T-cell (primary cell): ENCODE results near the gene COL23A1. TPM values are rescaled to one million over a fixed set of nuclear protein-coding genes. Genes with fewer than 3 reads are reported as not detected.

ENCODE experiments used
- ATAC-seq, 4 experiments: fragments of 200-7000 bp in 3 of 4; fragments of 150-1000 bp in 1 of 4; cut with Tn5 transposase; replicated peaks in 1 of 4; 1 replicate in 3 of 4; 2 replicates in 1 of 4; pipeline ENCODE4 v1.10.0; 2021; ENCODE audit warnings: moderate library complexity in 3 of 4, mild to moderate bottlenecking in 2 of 4, moderate number of reproducible peaks in 1 of 4
- CTCF ChIA-PET, 2 donors: fragments of 300-600 bp; sonication (Branson Sonifier 250); formaldehyde crosslinking; loops; one replicate each; lab custom pipeline; 2022; ENCODE audit warnings: antibody characterized with exemption in 2 of 2; lab: Charles Lee
- POLR2A ChIA-PET, 2 donors: fragments of 300-600 bp; sonication (Branson Sonifier 250); formaldehyde crosslinking; loops; one replicate each; lab custom pipeline; 2022; ENCODE audit warnings: antibody characterized with exemption in 2 of 2; lab: Charles Lee
- DNase-seq, 35 experiments: peaks; one replicate each; pipeline versions ENCODE4 v3.0.0 to v3.0.0-alpha.2; 2013 to 2023
- H3K27ac ChIP-seq: one replicate; pipeline ENCODE4 v1.5.1; 2013; ENCODE audit warnings: low read length
- H3K27me3 ChIP-seq, 2 experiments: replicated peaks in 1 of 2; 1 replicate in 1 of 2; 2 replicates in 1 of 2; pipeline versions ENCODE4 v1.6.1 to v1.7.0; 2013; ENCODE audit warnings: low read length in 1 of 2, mixed read lengths in 1 of 2; ENCODE audit not compliant: control insufficient read depth in 2 of 2, insufficient read depth in 2 of 2; ENCODE audit errors: extremely low read depth in 1 of 2
- H3K36me3 ChIP-seq, 2 donors: 1 replicate in 1 of 2; 2 replicates in 1 of 2; pipeline versions ENCODE4 v1.6.1 to v1.7.0; 2013; ENCODE audit warnings: low read length in 1 of 2; ENCODE audit not compliant: control insufficient read depth in 2 of 2, insufficient read depth in 1 of 2; ENCODE audit errors: extremely low read depth in 1 of 2
- H3K4me1 ChIP-seq, 2 experiments: 1 replicate in 1 of 2; 2 replicates in 1 of 2; pipeline versions ENCODE4 v1.6.1 to v1.7.0; 2013; ENCODE audit warnings: low read length in 2 of 2, mixed read lengths in 1 of 2; ENCODE audit not compliant: insufficient read depth in 2 of 2, control insufficient read depth in 1 of 2; ENCODE audit errors: extremely low read depth in 1 of 2
- H3K4me3 ChIP-seq, 2 donors: 1 replicate in 1 of 2; 2 replicates in 1 of 2; pipeline versions ENCODE4 v1.5.1 to v1.7.0; 2013; ENCODE audit warnings: mild to moderate bottlenecking in 2 of 2, low read length in 1 of 2, moderate library complexity in 1 of 2; ENCODE audit not compliant: control insufficient read depth in 1 of 2; ENCODE audit errors: extremely low read depth in 1 of 2
- H3K9me3 ChIP-seq: 2 replicates; pipeline ENCODE4 v1.7.0; 2013
- H3K27ac Mint-ChIP-seq, 2 donors: one replicate each; pipeline ENCODE4 v1.8.0; 2020 to 2021; ENCODE audit warnings: mild to moderate bottlenecking in 2 of 2, mixed read lengths in 2 of 2
- H3K27me3 Mint-ChIP-seq, 2 donors: one replicate each; pipeline ENCODE4 v1.8.0; 2021 to 2022; ENCODE audit warnings: mixed read lengths in 2 of 2
- H3K36me3 Mint-ChIP-seq: one replicate; pipeline ENCODE4 v1.8.0; 2021; ENCODE audit warnings: mixed read lengths
- H3K4me1 Mint-ChIP-seq, 3 donors: one replicate each; pipeline ENCODE4 v1.8.0; 2020 to 2022; ENCODE audit warnings: mixed read lengths in 3 of 3, mild to moderate bottlenecking in 1 of 3
- H3K4me3 Mint-ChIP-seq, 3 donors: one replicate each; pipeline ENCODE4 v1.8.0; 2020 to 2022; ENCODE audit warnings: mild to moderate bottlenecking in 3 of 3, mixed read lengths in 3 of 3, moderate library complexity in 3 of 3
- H3K9me3 Mint-ChIP-seq, 3 donors: one replicate each; pipeline ENCODE4 v1.8.0; 2020 to 2022; ENCODE audit warnings: mixed read lengths in 3 of 3
- WGBS: methylation state at CpG from one replicate; pipeline ENCODE4 v1.1.5; 2013; ENCODE audit warnings: missing lambda C conversion rate; ENCODE audit not compliant: insufficient coverage; 5-methylcytosine and 5-hydroxymethylcytosine counted together
- total RNA-seq, 35 experiments: library from RNA in 6 of 35; stranded (reverse) in 6 of 35; fragments of 120-200 nt in 1 of 35; gene quantifications; one replicate each; pipeline versions ENCODE4 v1.2.1 to v1.2.4 and lab custom pipeline; 2013 to 2026

Gene COL23A1
- total RNA-seq, 5 donors from 2014 or later (not counting 1 experiment from before 2014, with no cell fraction given) = 0.07 to 0.13 TPM; not detected in 3

GRCh38 chr5:178196986-178197385, 393.2 kb downstream of the COL23A1 start:
- Mint-ChIP-seq H3K4me1 (peaks cover 14 to 18% (median 16%) of the 10 kb centered on the region in 3 donors), H3K4me3 (no peak overlapping the region), H3K27ac (no peak overlapping the region), H3K36me3 (no peaks in the 10 kb centered on the region), H3K27me3 (peaks cover 6 to 19% of the 10 kb centered on the region in 2 donors), H3K9me3 (no peaks in the 10 kb centered on the region)
- no peak for ATAC-seq
- POLR2A ChIA-PET = no interaction called here
- CTCF ChIA-PET = no interaction called here
- peaks cover 0 to 15% of the 10 kb centered on the region in 2 experiments for H3K27me3 ChIP-seq
- H3K4me3 ChIP-seq = no peak overlapping the region
- H3K36me3 ChIP-seq = no peaks in the 10 kb centered on the region
- 92% methylated on average over 7 of the region's 8 CpGs for WGBS
- H3K4me1 ChIP-seq = peaks cover 6 to 20% of the 10 kb centered on the region in 2 experiments
- no peak overlapping the region for H3K27ac ChIP-seq
- no peaks in the 10 kb centered on the region for H3K9me3 ChIP-seq
- no peak for DNase-seq

GRCh38 chr5:178196281-178196812, 393.8 kb downstream of the COL23A1 start:
- Mint-ChIP-seq H3K36me3 (no peaks in the 10 kb centered on the region), H3K27ac (no peak overlapping the region), H3K4me1 (peaks cover 14 to 18% (median 16%) of the 10 kb centered on the region in 3 donors), H3K27me3 (peaks cover 6 to 21% of the 10 kb centered on the region in 2 donors), H3K4me3 (no peak overlapping the region), H3K9me3 (no peaks in the 10 kb centered on the region)
- Histone ChIP-seq H3K27ac (no peak overlapping the region), H3K27me3 (peaks cover 0 to 15% of the 10 kb centered on the region in 2 experiments), H3K4me3 (no peak overlapping the region), H3K36me3 (no peaks in the 10 kb centered on the region), H3K4me1 (peaks cover 6 to 20% of the 10 kb centered on the region in 2 experiments), H3K9me3 (no peaks in the 10 kb centered on the region)
- CTCF ChIA-PET = no interaction called here
- 79% methylated on average over 5 of the region's 7 CpGs for WGBS
- POLR2A ChIA-PET = no interaction called here
- DNase-seq = no peak
- ATAC-seq = no peak

- no peaks in the 10 kb centered on the region for H3K36me3 Mint-ChIP-seq
- Histone ChIP-seq H3K27ac (no peak overlapping the region), H3K4me3 (no peak overlapping the region), H3K4me1 (peaks cover 6 to 20% of the 10 kb centered on the region in 2 experiments), H3K36me3 (no peaks in the 10 kb centered on the region), H3K9me3 (no peaks in the 10 kb centered on the region), H3K27me3 (peaks cover 0 to 21% of the 10 kb centered on the region in 2 experiments)
- peaks cover 14 to 18% (median 16%) of the 10 kb centered on the region in 3 donors for H3K4me1 Mint-ChIP-seq
- H3K9me3 Mint-ChIP-seq = no peaks in the 10 kb centered on the region
- H3K27ac Mint-ChIP-seq = no peak overlapping the region
- no peak overlapping the region for H3K4me3 Mint-ChIP-seq
- ATAC-seq = peak in 2 of 4 experiments; percentile 48 to 49
- POLR2A ChIA-PET = interaction anchor here in 1 of 2 donors (1.0 kb wide), 1 partner anchor 17 kb away, joined by 3 read pairs; no protein-coding TSS in a partner anchor
- peaks cover 6 to 21% of the 10 kb centered on the region in 2 donors for H3K27me3 Mint-ChIP-seq
- WGBS = 18% methylated on average over 7 of the region's 7 CpGs
- CTCF ChIA-PET = no interaction called here
- peak in 1 of 35 experiments; percentile 9 for DNase-seq
These were observed 396.2 kb downstream of the COL23A1 start for GRCh38 chr5:178194026-178194425.

GRCh38 chr5:178193251-178193809, 396.9 kb downstream of the COL23A1 start:
- CTCF ChIA-PET = no interaction called here
- Mint-ChIP-seq H3K27ac (peak overlapping the region in 1 of 2 donors; percentile 44), H3K4me3 (peak overlapping the region in 1 of 3 donors; percentile 4), H3K9me3 (no peaks in the 10 kb centered on the region), H3K27me3 (peaks cover 11 to 28% of the 10 kb centered on the region in 2 donors), H3K36me3 (no peaks in the 10 kb centered on the region), H3K4me1 (peaks cover 14 to 18% (median 16%) of the 10 kb centered on the region in 3 donors)
- H3K36me3 ChIP-seq = no peaks in the 10 kb centered on the region
- DNase-seq (no peak), ATAC-seq (peak in 1 of 4 experiments; percentile 37)
- no peak overlapping the region for H3K4me3 ChIP-seq
- H3K9me3 ChIP-seq = no peaks in the 10 kb centered on the region
- no peak overlapping the region for H3K27ac ChIP-seq
- H3K4me1 ChIP-seq = peaks cover 6 to 20% of the 10 kb centered on the region in 2 experiments
- 24% methylated on average over 8 of the region's 8 CpGs for WGBS
- POLR2A ChIA-PET = no interaction called here
- peaks cover 0 to 28% of the 10 kb centered on the region in 2 experiments for H3K27me3 ChIP-seq

DNA sequence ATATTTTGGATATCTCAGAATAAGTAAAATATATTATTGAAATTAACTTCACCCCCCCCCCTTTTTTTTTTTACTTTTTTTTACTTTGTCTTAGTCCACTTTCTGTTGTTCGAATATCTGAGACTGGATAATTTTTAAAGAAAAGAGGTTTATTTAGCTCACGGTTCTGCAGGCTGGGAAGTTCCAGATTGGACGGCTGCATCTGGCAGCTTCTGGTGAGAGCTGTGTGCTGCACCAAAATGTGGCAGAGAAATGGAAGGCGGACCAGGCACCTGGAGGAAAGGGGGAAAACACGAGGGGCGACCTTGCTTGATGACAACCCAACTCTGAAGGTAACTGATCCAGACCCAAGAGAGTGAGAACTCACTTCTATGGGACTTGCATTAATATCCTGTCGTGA, 397.4 kb downstream of the COL23A1 start:
- Histone ChIP-seq H3K9me3 (no peaks in the 10 kb centered on the region), H3K4me3 (no peak overlapping the region), H3K4me1 (peaks cover 6 to 20% of the 10 kb centered on the region in 2 experiments), H3K36me3 (no peaks in the 10 kb centered on the region), H3K27ac (no peak overlapping the region), H3K27me3 (peaks cover 0 to 32% of the 10 kb centered on the region in 2 experiments)
- ChIA-PET CTCF (no interaction called here), POLR2A (no interaction called here)
- peak overlapping the region in 1 of 2 donors; percentile 46 for H3K27ac Mint-ChIP-seq
- peaks cover 12 to 29% of the 10 kb centered on the region in 2 donors for H3K27me3 Mint-ChIP-seq
- peaks cover 14 to 18% (median 16%) of the 10 kb centered on the region in 3 donors for H3K4me1 Mint-ChIP-seq
- H3K9me3 Mint-ChIP-seq = no peaks in the 10 kb centered on the region
- H3K4me3 Mint-ChIP-seq = no peak overlapping the region
- DNase-seq (no peak), ATAC-seq (no peak)
- H3K36me3 Mint-ChIP-seq = no peaks in the 10 kb centered on the region
- 90% methylated on average over 3 of the region's 7 CpGs for WGBS

- POLR2A ChIA-PET = no interaction called here
These were observed 397.9 kb downstream of the COL23A1 start for GRCh38 chr5:178192244-178192643.

More at GRCh38 chr5:178192244-178192643, 397.9 kb downstream of the COL23A1 start:
- H3K4me1 Mint-ChIP-seq = peaks cover 14 to 18% (median 16%) of the 10 kb centered on the region in 3 donors
- Histone ChIP-seq H3K4me3 (no peak overlapping the region), H3K27ac (no peak overlapping the region), H3K9me3 (no peaks in the 10 kb centered on the region), H3K4me1 (peaks cover 6 to 20% of the 10 kb centered on the region in 2 experiments), H3K27me3 (peaks cover 0 to 32% of the 10 kb centered on the region in 2 experiments), H3K36me3 (no peaks in the 10 kb centered on the region)
- ATAC-seq (no peak), DNase-seq (no peak)
- no peak overlapping the region for H3K27ac Mint-ChIP-seq
- H3K9me3 Mint-ChIP-seq = no peaks in the 10 kb centered on the region
- no CpG with 5 or more reads among the region's 2 CpGs for WGBS
- H3K4me3 Mint-ChIP-seq = no peak overlapping the region
- no peaks in the 10 kb centered on the region for H3K36me3 Mint-ChIP-seq
- CTCF ChIA-PET = interaction anchor here in 1 of 2 donors (0.5 kb wide), 1 partner anchor 91 kb away, joined by 3 read pairs; no protein-coding TSS in a partner anchor
- peaks cover 12 to 29% of the 10 kb centered on the region in 2 donors for H3K27me3 Mint-ChIP-seq
